Measurements from ENCODE around the gene DPYD.

Gene DPYD

DNA sequence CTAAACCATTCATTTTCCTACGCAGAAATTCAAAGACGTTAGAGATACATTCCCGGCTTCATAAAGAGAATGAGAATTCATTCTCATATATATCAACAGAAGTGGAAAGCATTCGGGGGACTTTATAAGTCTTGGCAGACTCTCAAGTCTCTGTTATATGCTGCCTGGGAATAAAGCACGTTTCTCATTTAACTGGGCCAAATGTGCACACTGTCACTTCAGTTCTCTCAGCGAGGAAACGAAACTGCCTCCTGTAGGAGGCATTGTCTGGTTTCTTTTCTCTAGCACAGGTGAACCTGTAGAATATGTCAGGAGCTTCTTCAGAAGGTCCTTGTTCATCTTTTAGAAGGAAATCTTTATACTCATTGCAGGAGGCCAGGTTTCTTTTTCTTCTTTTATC, 831.7 kb downstream of the DPYD start:
- no peaks in the 10 kb centered on the region for H3F3A ChIP-seq (ENCODE audit: insufficient read depth)
- H2AFZ ChIP-seq (ENCODE audit: low read depth, low read length, severe bottlenecking): no peak overlapping the region
- no peaks in the 10 kb centered on the region for H3K27me3 ChIP-seq (ENCODE audit: low read length)
- H3K4me3 ChIP-seq (ENCODE audit: insufficient read depth, low read length, poor library complexity, severe bottlenecking): no peak overlapping the region
- H3K9me2 ChIP-seq (replicated peaks; ENCODE audit: insufficient read depth, low read length): no peaks in the 10 kb centered on the region
- no peaks in the 10 kb centered on the region for H3K9me3 ChIP-seq (ENCODE audit: insufficient read depth, low read length)
- H3K27ac ChIP-seq (ENCODE audit: low read depth, low read length): no peak overlapping the region
- H3K79me2 ChIP-seq (ENCODE audit: insufficient read depth, low read length): no peaks in the 10 kb centered on the region
- no peak for TF ChIP-seq EZH2phosphoT487 (conservative IDR thresholded peaks at IDR 0.05; ENCODE audit: low read length)
- TF ChIP-seq CTCF (IDR thresholded peaks at IDR 0.05; ENCODE audit: insufficient read depth, low read length, poor library complexity, severe bottlenecking): no peak
- no peaks in the 10 kb centered on the region for H3K36me3 ChIP-seq (ENCODE audit: low read length)
- H4K20me1 ChIP-seq (ENCODE audit: low read depth, low read length): no peaks in the 10 kb centered on the region
- no peak overlapping the region for H3K9ac ChIP-seq (ENCODE audit: low read length)
- no peak overlapping the region for H3K4me2 ChIP-seq (ENCODE audit: low read depth, low read length, poor library complexity, severe bottlenecking)

DNA sequence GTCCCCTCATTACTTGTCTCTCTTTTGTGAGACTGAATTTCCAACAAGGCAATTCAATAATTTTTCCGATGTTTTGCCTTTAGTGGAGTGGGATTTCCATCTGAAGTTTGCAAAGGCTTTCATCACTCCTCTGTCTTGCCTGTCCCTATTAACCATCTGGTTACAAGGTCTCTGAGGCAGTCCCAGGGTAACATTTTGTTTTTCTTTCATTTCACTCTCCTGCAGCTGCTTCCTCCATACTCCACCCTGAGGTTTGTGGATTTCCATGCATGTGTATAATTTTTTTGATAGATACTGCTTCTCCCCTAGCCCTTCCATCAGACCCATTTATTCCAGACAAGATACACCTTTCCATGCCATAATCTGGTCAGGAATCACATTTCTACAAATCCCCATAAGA, 832.4 kb downstream of the DPYD start:
- Histone ChIP-seq H3K79me2 (ENCODE audit: insufficient read depth, low read length) (no peaks in the 10 kb centered on the region), H2AFZ (ENCODE audit: low read depth, low read length, severe bottlenecking) (no peak overlapping the region), H4K20me1 (ENCODE audit: low read depth, low read length) (no peaks in the 10 kb centered on the region), H3K9ac (ENCODE audit: low read length) (no peak overlapping the region), H3K27me3 (ENCODE audit: low read length) (no peaks in the 10 kb centered on the region), H3K27ac (ENCODE audit: low read depth, low read length) (no peak overlapping the region), H3K9me2 (replicated peaks; ENCODE audit: insufficient read depth, low read length) (no peaks in the 10 kb centered on the region), H3K36me3 (ENCODE audit: low read length) (no peaks in the 10 kb centered on the region), H3K4me2 (ENCODE audit: low read depth, low read length, poor library complexity, severe bottlenecking) (no peak overlapping the region), H3K4me3 (ENCODE audit: insufficient read depth, low read length, poor library complexity, severe bottlenecking) (no peak overlapping the region), H3F3A (ENCODE audit: insufficient read depth) (no peaks in the 10 kb centered on the region), H3K9me3 (ENCODE audit: insufficient read depth, low read length) (no peaks in the 10 kb centered on the region)
- TF ChIP-seq EZH2phosphoT487 (conservative IDR thresholded peaks at IDR 0.05; ENCODE audit: low read length): no peak
- no peak for TF ChIP-seq CTCF (IDR thresholded peaks at IDR 0.05; ENCODE audit: insufficient read depth, low read length, poor library complexity, severe bottlenecking)

GRCh38 chr1:97084546-97084945, 836.3 kb downstream of the DPYD start:
- Histone ChIP-seq H3K9me3 (ENCODE audit: insufficient read depth, low read length) (no peaks in the 10 kb centered on the region), H3K4me3 (ENCODE audit: insufficient read depth, low read length, poor library complexity, severe bottlenecking) (no peak overlapping the region), H4K20me1 (ENCODE audit: low read depth, low read length) (no peaks in the 10 kb centered on the region), H3K9me2 (replicated peaks; ENCODE audit: insufficient read depth, low read length) (no peaks in the 10 kb centered on the region), H2AFZ (ENCODE audit: low read depth, low read length, severe bottlenecking) (no peak overlapping the region), H3K4me2 (ENCODE audit: low read depth, low read length, poor library complexity, severe bottlenecking) (no peak overlapping the region), H3F3A (ENCODE audit: insufficient read depth) (no peaks in the 10 kb centered on the region), H3K27me3 (ENCODE audit: low read length) (no peaks in the 10 kb centered on the region), H3K9ac (ENCODE audit: low read length) (no peak overlapping the region), H3K36me3 (ENCODE audit: low read length) (no peaks in the 10 kb centered on the region), H3K79me2 (ENCODE audit: insufficient read depth, low read length) (no peaks in the 10 kb centered on the region), H3K27ac (ENCODE audit: low read depth, low read length) (no peak overlapping the region)
- TF ChIP-seq CTCF (IDR thresholded peaks at IDR 0.05; ENCODE audit: insufficient read depth, low read length, poor library complexity, severe bottlenecking): no peak
- TF ChIP-seq EZH2phosphoT487 (conservative IDR thresholded peaks at IDR 0.05; ENCODE audit: low read length): no peak

Measured in SU-DHL-6 (cell line).